CD4-positive, CD25-positive, alpha-beta regulatory T cell (primary cell): ENCODE results near the gene ODAM. TPM values are rescaled to one million over a fixed set of nuclear protein-coding genes. Genes with fewer than 3 reads are reported as not detected.

Source experiments
- ATAC-seq, 2 donors: fragments of 150-1000 bp; cut with Tn5 transposase; one replicate each; pipeline ENCODE4 v1.10.0; 2021; ENCODE audit warnings: low read depth in 2 of 2, moderate number of reproducible peaks in 2 of 2, moderate library complexity in 1 of 2
- DNase-seq, 3 donors: peaks; one replicate each; pipeline versions ENCODE4 v3.0.0 to v3.0.0-alpha.2; 2012 to 2022; ENCODE audit warnings: mixed read lengths in 1 of 3
- H3K27ac ChIP-seq: one replicate; pipeline ENCODE4 v1.7.0; 2013; ENCODE audit warnings: mild to moderate bottlenecking, low read length; ENCODE audit not compliant: insufficient read depth, poor library complexity, severe bottlenecking
- H3K27me3 ChIP-seq: one replicate; pipeline ENCODE4 v1.7.0; 2013; ENCODE audit warnings: low read length; ENCODE audit not compliant: control insufficient read depth, insufficient read depth
- H3K36me3 ChIP-seq: one replicate; pipeline ENCODE4 v1.7.0; 2013; ENCODE audit warnings: mild to moderate bottlenecking, low read length, moderate library complexity; ENCODE audit not compliant: control insufficient read depth, insufficient read depth
- H3K4me1 ChIP-seq: 2 replicates; pipeline ENCODE4 v1.7.0; 2013; ENCODE audit warnings: mild to moderate bottlenecking, low read length; ENCODE audit not compliant: insufficient read depth, control insufficient read depth, poor library complexity, severe bottlenecking
- H3K4me3 ChIP-seq: one replicate; pipeline ENCODE4 v1.7.0; 2013; ENCODE audit warnings: low read depth, mild to moderate bottlenecking, low read length, moderate library complexity
- H3K9me3 ChIP-seq, 2 experiments: 1 replicate in 1 of 2; 2 replicates in 1 of 2; pipeline ENCODE4 v1.7.0; 2013; ENCODE audit warnings: low read length in 2 of 2, mild to moderate bottlenecking in 1 of 2, moderate library complexity in 1 of 2; ENCODE audit not compliant: control insufficient read depth in 2 of 2
- H3K27ac Mint-ChIP-seq, 3 donors: one replicate each; pipeline ENCODE4 v1.8.0; 2020 to 2022; ENCODE audit warnings: mild to moderate bottlenecking in 3 of 3, mixed read lengths in 3 of 3, moderate library complexity in 2 of 3
- H3K27me3 Mint-ChIP-seq: one replicate; pipeline ENCODE4 v1.8.0; 2022; ENCODE audit warnings: mild to moderate bottlenecking, mixed read lengths
- H3K36me3 Mint-ChIP-seq: one replicate; pipeline ENCODE4 v1.8.0; 2020; ENCODE audit warnings: mixed read lengths
- H3K4me1 Mint-ChIP-seq, 4 donors: one replicate each; pipeline ENCODE4 v1.8.0; 2020 to 2022; ENCODE audit warnings: mixed read lengths in 4 of 4, mild to moderate bottlenecking in 1 of 4
- H3K4me3 Mint-ChIP-seq, 4 donors: one replicate each; pipeline ENCODE4 v1.8.0; 2020 to 2022; ENCODE audit warnings: mild to moderate bottlenecking in 4 of 4, mixed read lengths in 4 of 4, moderate library complexity in 3 of 4
- H3K9me3 Mint-ChIP-seq, 7 donors: one replicate each; pipeline ENCODE4 v1.8.0; 2020 to 2022; ENCODE audit warnings: mixed read lengths in 7 of 7, mild to moderate bottlenecking in 3 of 7, moderate library complexity in 2 of 7
- polyA plus RNA-seq, 4 donors: library from polyadenylated mRNA; unstranded; fragments of 300-500 nt; fragmentation: Illumina TruSeq; gene quantifications; one replicate each; pipeline ENCODE4 v1.2.3, GENCODE V29; 2021
- total RNA-seq: library from RNA; stranded (reverse); gene quantifications from one replicate; pipeline ENCODE4 v1.2.3, GENCODE V29; 2022

ODAM gene, protein sequence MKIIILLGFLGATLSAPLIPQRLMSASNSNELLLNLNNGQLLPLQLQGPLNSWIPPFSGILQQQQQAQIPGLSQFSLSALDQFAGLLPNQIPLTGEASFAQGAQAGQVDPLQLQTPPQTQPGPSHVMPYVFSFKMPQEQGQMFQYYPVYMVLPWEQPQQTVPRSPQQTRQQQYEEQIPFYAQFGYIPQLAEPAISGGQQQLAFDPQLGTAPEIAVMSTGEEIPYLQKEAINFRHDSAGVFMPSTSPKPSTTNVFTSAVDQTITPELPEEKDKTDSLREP
- total RNA-seq (not detected), polyA plus RNA-seq (not detected)

DNA sequence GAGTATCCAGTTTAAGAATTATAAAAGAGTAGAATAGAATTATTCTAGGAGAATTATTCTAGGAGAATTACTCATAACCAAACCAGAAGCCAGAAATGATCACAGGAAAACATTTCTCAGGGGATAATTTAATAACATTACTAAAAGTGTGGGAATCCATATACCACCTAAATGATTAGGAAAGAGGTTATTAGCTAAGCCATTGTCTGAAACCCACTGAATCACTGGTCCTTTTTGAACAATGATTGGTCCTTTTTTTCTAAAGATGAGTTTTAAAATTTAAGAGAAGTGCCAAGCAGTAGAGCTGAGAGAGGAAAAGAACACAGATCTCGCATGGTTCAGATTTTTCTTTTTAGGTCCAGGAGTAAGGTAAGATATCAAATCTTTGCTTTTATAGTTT lies at the start of gene ODAM:
TSS of gene ODAM (plus strand) at position 301 of the 400 bp plus-strand sequence. CDS start 819 bp downstream, outside the sequence.
- Mint-ChIP-seq H3K27me3 (no peaks in the 10 kb centered on the region), H3K27ac (no peak within 1 kb of the TSS)

DNA sequence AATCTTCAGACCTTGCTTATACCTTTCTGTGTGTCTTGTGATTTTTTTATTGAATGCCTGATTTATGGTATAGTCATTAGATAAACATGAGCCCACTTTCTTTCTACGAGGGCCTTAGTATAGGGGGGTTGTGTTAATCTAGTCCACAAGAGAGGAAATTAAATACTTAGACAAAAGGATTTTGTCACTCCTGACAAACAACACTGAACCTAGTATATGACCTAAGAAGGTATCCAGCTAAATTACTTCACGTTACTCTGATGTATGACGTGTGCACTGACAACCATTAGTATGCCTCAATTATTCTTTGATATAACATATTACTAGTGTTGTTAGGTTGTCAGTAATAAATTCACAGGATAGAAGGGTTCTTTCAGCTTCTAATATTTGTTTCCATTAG lies 44.3 kb upstream of the ODAM start:
- Histone ChIP-seq H3K9me3 (no peaks in the 10 kb centered on the region), H3K27me3 (no peaks in the 10 kb centered on the region), H3K27ac (no peak overlapping the region), H3K4me1 (no peaks in the 10 kb centered on the region), H3K4me3 (no peak overlapping the region), H3K36me3 (no peaks in the 10 kb centered on the region)
- Mint-ChIP-seq H3K4me1 (no peaks in the 10 kb centered on the region), H3K36me3 (no peaks in the 10 kb centered on the region), H3K9me3 (no peaks in the 10 kb centered on the region), H3K4me3 (no peak overlapping the region), H3K27ac (no peak overlapping the region), H3K27me3 (no peaks in the 10 kb centered on the region)
- no peak for ATAC-seq
- DNase-seq = no peak

More for the DNA sequence above, at the start of gene ODAM:
- Histone ChIP-seq H3K9me3 (no peaks in the 10 kb centered on the region), H3K36me3 (no peaks in the 10 kb centered on the region), H3K4me1 (no peaks in the 10 kb centered on the region), H3K27ac (no peak within 1 kb of the TSS), H3K27me3 (no peaks in the 10 kb centered on the region), H3K4me3 (no peak within 1 kb of the TSS)
- no peaks in the 10 kb centered on the region for H3K4me1 Mint-ChIP-seq
- H3K9me3 Mint-ChIP-seq = peaks cover 0 to 2% (median 0%) of the 10 kb centered on the region in 7 donors
- ATAC-seq = no peak
- no peak within 1 kb of the TSS for H3K4me3 Mint-ChIP-seq
- no peaks in the 10 kb centered on the region for H3K36me3 Mint-ChIP-seq
- no peak for DNase-seq

DNA sequence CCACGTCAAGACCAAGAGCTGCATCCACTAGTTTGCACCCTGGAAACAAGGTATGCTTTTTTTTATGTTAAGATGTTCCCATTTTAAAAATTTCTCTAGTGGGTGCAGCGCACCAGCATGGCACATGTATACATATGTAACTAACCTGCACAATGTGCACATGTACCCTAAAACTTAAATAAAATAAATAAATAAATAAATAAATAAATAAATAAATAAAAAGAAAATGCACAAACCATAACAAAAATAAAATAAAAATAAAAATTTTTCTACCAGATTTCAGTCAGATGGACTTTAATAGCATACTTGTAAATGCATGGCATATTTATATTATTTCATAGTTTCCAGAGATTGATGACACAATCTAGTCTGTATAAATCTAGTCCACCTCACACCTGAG lies 43.4 kb upstream of the ODAM start:
- Mint-ChIP-seq H3K27me3 (no peaks in the 10 kb centered on the region), H3K9me3 (peaks cover 0 to 2% (median 0%) of the 10 kb centered on the region in 7 donors), H3K27ac (no peak overlapping the region), H3K4me3 (no peak overlapping the region), H3K4me1 (no peaks in the 10 kb centered on the region), H3K36me3 (no peaks in the 10 kb centered on the region)
- no peak for DNase-seq
- Histone ChIP-seq H3K27me3 (no peaks in the 10 kb centered on the region), H3K4me3 (no peak overlapping the region), H3K4me1 (no peaks in the 10 kb centered on the region), H3K27ac (no peak overlapping the region), H3K9me3 (no peaks in the 10 kb centered on the region), H3K36me3 (no peaks in the 10 kb centered on the region)
- no peak for ATAC-seq

DNA sequence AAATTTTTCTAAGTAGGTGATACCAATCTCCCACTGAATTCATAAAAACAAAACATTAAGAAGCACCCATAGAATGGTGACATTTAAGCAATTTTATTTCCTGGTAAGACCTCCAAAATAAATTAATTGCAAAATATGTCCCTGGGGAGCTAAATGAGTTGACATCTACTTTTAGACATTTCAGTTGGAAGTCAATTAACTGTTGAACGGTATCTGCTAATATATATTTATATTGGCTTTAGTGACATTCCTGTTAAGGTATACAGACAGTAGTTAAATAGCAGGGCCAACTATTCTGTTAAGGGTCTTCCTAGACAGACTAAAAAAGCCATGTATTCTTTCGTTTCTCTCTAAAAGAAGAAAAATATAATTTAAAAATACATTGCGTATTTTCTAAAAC lies 41.6 kb upstream of the ODAM start, which contains the start of gene PRR27:
TSS of gene PRR27 (plus strand) at position 301 of the 400 bp plus-strand sequence. CDS start 139 bp downstream, outside the sequence.
- Histone ChIP-seq H3K36me3 (no peaks in the 10 kb centered on the region), H3K27me3 (no peaks in the 10 kb centered on the region), H3K9me3 (no peaks in the 10 kb centered on the region), H3K4me1 (no peaks in the 10 kb centered on the region), H3K4me3 (no peak within 1 kb of the TSS), H3K27ac (no peak within 1 kb of the TSS)
- no peak within 1 kb of the TSS for H3K27ac Mint-ChIP-seq
- no peaks in the 10 kb centered on the region for H3K4me1 Mint-ChIP-seq
- peaks cover 0 to 2% (median 0%) of the 10 kb centered on the region in 7 donors for H3K9me3 Mint-ChIP-seq
- no peaks in the 10 kb centered on the region for H3K27me3 Mint-ChIP-seq
- H3K36me3 Mint-ChIP-seq = no peaks in the 10 kb centered on the region
- DNase-seq (no peak), ATAC-seq (no peak)
- no peak within 1 kb of the TSS for H3K4me3 Mint-ChIP-seq

DNA sequence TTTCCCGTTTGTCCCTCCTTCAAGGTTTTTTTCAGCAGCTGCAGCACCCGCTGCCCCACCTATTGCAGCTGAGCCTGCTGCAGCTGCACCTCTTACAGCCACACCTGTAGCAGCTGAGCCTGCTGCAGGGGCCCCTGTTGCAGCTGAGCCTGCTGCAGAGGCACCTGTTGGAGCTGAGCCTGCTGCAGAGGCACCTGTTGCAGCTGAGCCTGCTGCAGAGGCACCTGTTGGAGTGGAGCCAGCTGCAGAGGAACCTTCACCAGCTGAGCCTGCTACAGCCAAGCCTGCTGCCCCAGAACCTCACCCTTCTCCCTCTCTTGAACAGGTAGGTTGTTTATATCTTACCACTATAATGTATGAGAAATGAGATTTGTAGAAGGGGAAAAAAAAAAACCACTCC lies 36.9 kb upstream of the ODAM start:
- no peaks in the 10 kb centered on the region for H3K27me3 ChIP-seq
- Mint-ChIP-seq H3K27me3 (no peaks in the 10 kb centered on the region), H3K27ac (no peak overlapping the region), H3K4me1 (no peaks in the 10 kb centered on the region), H3K36me3 (no peaks in the 10 kb centered on the region), H3K4me3 (no peak overlapping the region), H3K9me3 (peaks cover 0 to 2% (median 0%) of the 10 kb centered on the region in 7 donors)
- no peak for DNase-seq
- no peak for ATAC-seq
- H3K4me3 ChIP-seq = no peak overlapping the region
- no peak overlapping the region for H3K27ac ChIP-seq
- no peaks in the 10 kb centered on the region for H3K36me3 ChIP-seq
- no peaks in the 10 kb centered on the region for H3K4me1 ChIP-seq
- H3K9me3 ChIP-seq = no peaks in the 10 kb centered on the region

DNA sequence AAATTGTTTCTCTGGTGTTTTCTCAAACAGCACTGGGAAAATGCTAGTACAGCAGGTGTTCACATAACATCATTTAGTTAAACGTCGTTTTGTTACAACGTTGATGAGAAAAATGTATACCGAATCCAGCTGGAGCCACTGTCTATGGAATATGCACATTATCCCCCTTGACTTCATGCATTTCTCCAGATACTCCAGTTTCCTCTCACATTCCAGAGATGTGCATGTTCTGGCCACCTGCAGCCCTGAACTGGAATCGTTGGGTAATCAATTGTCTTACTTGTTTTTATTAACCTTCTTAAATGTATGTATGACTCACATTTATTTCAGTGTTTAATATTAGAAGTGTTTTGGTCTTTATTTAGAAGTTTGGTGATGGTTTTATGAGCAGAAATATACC lies 18.4 kb upstream of the ODAM start:
- H3K36me3 Mint-ChIP-seq = no peaks in the 10 kb centered on the region
- no peak overlapping the region for H3K27ac Mint-ChIP-seq
- H3K9me3 Mint-ChIP-seq = peaks cover 0 to 5% (median 1%) of the 10 kb centered on the region in 7 donors
- DNase-seq (no peak), ATAC-seq (no peak)
- no peaks in the 10 kb centered on the region for H3K36me3 ChIP-seq
- no peaks in the 10 kb centered on the region for H3K27me3 Mint-ChIP-seq
- H3K27ac ChIP-seq = no peak overlapping the region
- no peaks in the 10 kb centered on the region for H3K4me1 ChIP-seq
- no peaks in the 10 kb centered on the region for H3K27me3 ChIP-seq
- H3K4me3 Mint-ChIP-seq = no peak overlapping the region
- H3K9me3 ChIP-seq = no peaks in the 10 kb centered on the region
- no peaks in the 10 kb centered on the region for H3K4me1 Mint-ChIP-seq
- no peak overlapping the region for H3K4me3 ChIP-seq

DNA sequence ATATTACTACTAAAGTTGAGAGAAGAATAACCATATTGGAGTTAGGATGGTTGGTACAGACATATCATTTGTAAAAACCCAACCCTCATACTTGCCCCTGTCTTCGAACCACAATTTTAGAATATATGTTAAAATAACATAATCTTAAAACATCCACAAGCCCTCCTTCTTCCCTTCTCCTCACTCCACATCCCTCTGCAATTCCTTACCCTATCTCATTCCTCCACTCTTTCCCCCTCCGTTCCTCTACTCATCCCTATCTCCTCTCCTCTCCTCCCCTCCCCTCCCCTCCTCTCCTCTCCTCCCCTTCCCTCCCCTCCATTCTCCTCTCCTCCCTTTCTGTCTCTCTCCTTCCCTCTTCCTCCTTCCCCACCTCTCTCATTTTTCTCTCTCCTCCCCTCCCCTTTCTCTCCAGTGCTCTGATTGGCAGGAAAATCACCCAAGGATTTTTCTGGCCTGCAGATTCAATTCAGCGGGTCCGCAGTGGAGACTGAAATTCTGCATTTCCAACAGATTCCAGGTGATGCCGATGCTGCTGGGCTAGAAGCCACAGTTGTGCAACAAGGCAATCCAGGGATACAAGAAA lies 17.4 kb upstream of the ODAM start:
- H3K27ac ChIP-seq = no peak overlapping the region
- no peaks in the 10 kb centered on the region for H3K9me3 ChIP-seq
- Mint-ChIP-seq H3K4me1 (no peaks in the 10 kb centered on the region), H3K9me3 (peaks cover 0 to 5% (median 1%) of the 10 kb centered on the region in 7 donors), H3K36me3 (no peaks in the 10 kb centered on the region), H3K27ac (no peak overlapping the region), H3K4me3 (no peak overlapping the region), H3K27me3 (no peaks in the 10 kb centered on the region)
- H3K27me3 ChIP-seq = no peaks in the 10 kb centered on the region
- H3K36me3 ChIP-seq = no peaks in the 10 kb centered on the region
- ATAC-seq = no peak
- no peak for DNase-seq
- H3K4me1 ChIP-seq = no peaks in the 10 kb centered on the region
- H3K4me3 ChIP-seq = no peak overlapping the region

DNA sequence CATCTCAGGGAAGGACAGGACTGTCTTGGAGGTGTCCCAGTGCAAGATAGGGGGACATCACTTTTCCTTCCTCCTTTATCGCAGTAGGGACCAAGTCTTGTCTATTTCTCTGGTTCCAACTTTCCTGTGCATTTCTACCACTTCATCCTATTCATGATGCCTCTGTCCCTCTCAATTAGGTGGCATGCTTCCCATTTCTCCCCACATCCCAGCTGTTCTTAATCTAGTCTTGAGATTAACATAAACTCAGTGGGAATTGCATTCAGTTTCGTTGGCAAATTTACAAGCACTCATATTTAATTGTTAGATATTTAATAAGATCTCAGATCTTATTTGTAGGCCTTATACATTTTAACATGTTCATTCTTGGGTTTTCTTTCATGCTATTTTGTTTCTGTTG lies 15.7 kb upstream of the ODAM start:
- no peaks in the 10 kb centered on the region for H3K27me3 ChIP-seq
- no peaks in the 10 kb centered on the region for H3K9me3 ChIP-seq
- peaks cover 0 to 3% (median 0%) of the 10 kb centered on the region in 7 donors for H3K9me3 Mint-ChIP-seq
- H3K36me3 ChIP-seq = no peaks in the 10 kb centered on the region
- no peak for ATAC-seq
- no peaks in the 10 kb centered on the region for H3K36me3 Mint-ChIP-seq
- H3K27ac Mint-ChIP-seq = no peak overlapping the region
- DNase-seq = no peak
- no peak overlapping the region for H3K27ac ChIP-seq
- H3K4me1 ChIP-seq = no peaks in the 10 kb centered on the region
- no peak overlapping the region for H3K4me3 Mint-ChIP-seq
- no peaks in the 10 kb centered on the region for H3K27me3 Mint-ChIP-seq
- H3K4me1 Mint-ChIP-seq = no peaks in the 10 kb centered on the region
- no peak overlapping the region for H3K4me3 ChIP-seq
